DOHH2 (cell line): ENCODE results near the gene CES2.

Source experiments
- H3F3A ChIP-seq: fragments of 200-600 bp; sonication (generic), shearing (Covaris generic); 2 replicates; pipeline ENCODE4 v1.6.0; 2016; ENCODE audit warnings: antibody characterized with exemption, mild to moderate bottlenecking; ENCODE audit not compliant: control insufficient read depth, insufficient read depth
- H3K27ac ChIP-seq: fragments of 200-600 bp; sonication (generic); 2 replicates; pipeline ENCODE4 v1.5.1; 2014; ENCODE audit warnings: low read depth, mild to moderate bottlenecking, low read length, moderate library complexity
- H3K27me3 ChIP-seq: fragments of 200-600 bp; sonication (generic); 2 replicates; pipeline ENCODE4 v1.6.1; 2014; ENCODE audit warnings: mild to moderate bottlenecking, low read length, mixed read lengths; ENCODE audit not compliant: control insufficient read depth
- H3K36me3 ChIP-seq: fragments of 200-600 bp; sonication (generic); 2 replicates; pipeline ENCODE4 v1.6.1; 2014; ENCODE audit warnings: mild to moderate bottlenecking, low read length, moderate library complexity, mixed read lengths; ENCODE audit not compliant: control insufficient read depth
- H3K4me1 ChIP-seq: fragments of 200-600 bp; sonication (generic); 2 replicates; pipeline ENCODE4 v1.6.1; 2014; ENCODE audit warnings: mild to moderate bottlenecking, low read length, mixed read lengths; ENCODE audit not compliant: control insufficient read depth
- H3K4me2 ChIP-seq: fragments of 200-600 bp; sonication (generic); 2 replicates; pipeline ENCODE4 v1.6.0; 2014; ENCODE audit warnings: mild to moderate bottlenecking, low read length, moderate library complexity
- H3K4me3 ChIP-seq: fragments of 200-600 bp; sonication (generic); 2 replicates; pipeline ENCODE4 v1.5.1; 2014; ENCODE audit warnings: mild to moderate bottlenecking, low read length, mixed read lengths
- H3K79me2 ChIP-seq: fragments of 200-600 bp; sonication (generic); 2 replicates; pipeline ENCODE4 v1.6.1; 2014; ENCODE audit warnings: mild to moderate bottlenecking, low read length, mixed read lengths; ENCODE audit not compliant: control insufficient read depth
- H3K9me2 ChIP-seq: fragments of 200-600 bp; sonication (generic); replicated peaks from 2 replicates; pipeline ENCODE4 v1.6.1; 2014; ENCODE audit warnings: mild to moderate bottlenecking, low read length, mixed read lengths; ENCODE audit not compliant: control insufficient read depth
- H3K9me3 ChIP-seq: fragments of 200-600 bp; sonication (generic); 2 replicates; pipeline ENCODE4 v1.6.1; 2014; ENCODE audit warnings: antibody characterized with exemption, low read length, mixed read lengths; ENCODE audit not compliant: control insufficient read depth, insufficient read depth
- H4K20me1 ChIP-seq: fragments of 200-600 bp; sonication (generic); 2 replicates; pipeline ENCODE4 v1.6.0; 2014; ENCODE audit warnings: low read depth, mild to moderate bottlenecking, antibody characterized with exemption, low read length, moderate library complexity; ENCODE audit not compliant: control insufficient read depth, insufficient read depth
- CTCF ChIP-seq: fragments of 200-600 bp; sonication (generic); IDR thresholded peaks from one replicate; pipeline ENCODE4 v1.5.1; 2014; ENCODE audit warnings: antibody characterized with exemption, mild to moderate bottlenecking, low read depth, low read length; ENCODE audit not compliant: poor library complexity, severe bottlenecking
- EZH2phosphoT487 ChIP-seq: fragments of 200-600 bp; sonication (generic); IDR thresholded peaks from 2 replicates; pipeline ENCODE4 v1.6.1; 2017; ENCODE audit warnings: borderline replicate concordance, mild to moderate bottlenecking, antibody characterized with exemption, low read length, moderate library complexity, mixed read lengths

Gene CES2

DNA sequence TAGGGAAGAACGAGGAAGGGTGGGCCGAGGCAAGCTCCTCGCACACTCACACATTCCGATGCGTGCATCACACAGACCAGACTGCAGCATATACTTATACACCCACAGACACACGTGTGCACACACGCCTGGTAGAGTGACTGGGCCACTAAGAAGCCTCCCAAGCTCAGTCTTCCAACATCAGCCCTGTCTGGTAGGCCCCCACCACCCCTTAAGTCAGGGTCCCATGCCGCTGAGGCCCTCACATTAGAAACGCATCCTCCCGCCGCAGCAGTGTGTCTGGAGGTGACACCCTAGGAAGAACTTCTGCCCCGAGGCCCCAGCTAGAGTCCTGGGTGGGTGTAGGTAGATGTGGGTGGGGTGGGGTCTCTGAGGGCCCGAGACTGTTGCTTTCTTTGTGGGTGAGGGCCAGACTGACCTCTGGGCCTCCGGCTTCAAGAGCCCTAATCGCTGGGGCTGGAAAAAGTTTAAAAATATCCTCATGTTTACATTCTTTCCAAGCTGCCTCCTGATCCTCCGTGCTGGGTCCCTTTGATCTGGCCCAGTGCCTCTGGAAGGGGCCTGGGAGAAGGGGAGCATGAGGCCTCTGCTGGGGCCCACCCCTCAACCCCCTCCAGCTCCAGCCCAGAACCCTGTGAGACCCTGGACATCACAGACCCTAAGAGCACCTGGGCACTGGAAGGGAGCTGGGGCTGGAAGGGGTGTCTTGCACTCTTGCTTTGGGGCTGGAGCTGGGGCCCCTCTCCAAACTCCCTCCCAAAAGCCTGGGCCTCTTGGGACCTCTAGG is 30.3 kb upstream of the CES2 start:
- Histone ChIP-seq H3K27ac (no peak overlapping the region), H3F3A (no peaks in the 10 kb centered on the region), H4K20me1 (no peaks in the 10 kb centered on the region), H3K9me3 (no peaks in the 10 kb centered on the region), H3K4me1 (peaks cover 5% of the 10 kb centered on the region; the same call in 1 of the 2 replicates), H3K36me3 (no peaks in the 10 kb centered on the region), H3K9me2 (no peaks in the 10 kb centered on the region), H3K4me2 (no peak overlapping the region), H3K4me3 (no peak overlapping the region), H3K79me2 (no peaks in the 10 kb centered on the region), H3K27me3 (peaks cover 7% of the 10 kb centered on the region)
- no peak for TF ChIP-seq CTCF

- Histone ChIP-seq H3K4me1 (peaks cover 5% of the 10 kb centered on the region; the same call in 1 of the 2 replicates), H3K9me3 (no peaks in the 10 kb centered on the region), H3K79me2 (no peaks in the 10 kb centered on the region), H3K36me3 (no peaks in the 10 kb centered on the region), H3K27ac (no peak overlapping the region), H3K27me3 (peaks cover 7% of the 10 kb centered on the region), H3K4me2 (no peak overlapping the region), H3K9me2 (no peaks in the 10 kb centered on the region), H3K4me3 (no peak overlapping the region), H4K20me1 (no peaks in the 10 kb centered on the region), H3F3A (no peaks in the 10 kb centered on the region)
- TF ChIP-seq CTCF: no peak
- TF ChIP-seq EZH2phosphoT487: no peak
Observed at GRCh38 chr16:66905633-66906539, 29.4 kb upstream of the CES2 start.

DNA sequence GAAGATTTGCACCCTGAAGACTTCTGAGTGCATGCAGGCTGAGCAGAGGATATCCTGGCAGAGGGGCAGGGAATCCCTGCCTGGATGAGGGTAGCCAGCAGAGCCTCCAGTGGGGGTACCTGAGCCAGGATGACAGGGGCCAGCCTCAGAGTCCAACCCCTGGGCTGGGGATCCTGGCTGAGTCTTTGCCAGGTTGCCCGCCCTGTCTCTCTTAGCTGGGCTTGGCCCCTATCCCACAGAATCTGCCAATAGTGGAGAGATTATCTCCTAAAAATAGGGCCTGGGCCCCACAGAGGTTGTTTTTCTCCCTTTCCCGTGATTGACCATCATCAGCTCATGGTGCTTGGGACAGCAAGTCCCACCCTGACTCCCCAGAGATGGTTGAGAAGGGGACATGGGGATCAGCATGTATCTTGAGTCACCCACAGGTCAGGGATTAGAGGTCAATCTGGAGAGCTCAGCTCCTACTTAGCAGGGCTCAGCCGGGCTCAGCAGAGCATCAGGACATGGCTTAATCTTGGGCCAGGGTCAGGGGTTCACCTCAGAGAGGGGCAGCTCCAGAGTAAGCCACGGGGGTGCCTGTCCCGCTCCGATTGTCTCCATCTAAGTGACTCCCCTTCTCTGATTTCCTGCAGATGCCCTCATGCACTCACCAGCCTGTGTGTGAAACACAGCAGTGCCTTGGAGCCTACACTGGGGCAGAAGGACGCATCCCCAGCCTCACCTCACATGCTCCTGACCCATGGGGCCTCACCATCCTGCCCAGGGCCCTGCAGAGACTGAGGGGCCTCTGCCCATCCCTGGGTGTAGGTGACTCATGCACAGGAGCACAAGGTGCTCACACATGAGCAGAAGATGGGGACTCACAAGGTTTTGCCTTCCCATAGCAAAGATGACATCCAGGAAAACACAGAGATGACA is 28.1 kb upstream of the CES2 start:
- Histone ChIP-seq H3K79me2 (no peaks in the 10 kb centered on the region), H3K27ac (no peak overlapping the region), H3K9me2 (no peaks in the 10 kb centered on the region), H3K4me3 (no peak overlapping the region), H3K36me3 (no peaks in the 10 kb centered on the region), H3K4me1 (peaks cover 5% of the 10 kb centered on the region; the same call in 1 of the 2 replicates), H3K27me3 (peaks cover 7% of the 10 kb centered on the region), H4K20me1 (no peaks in the 10 kb centered on the region), H3K9me3 (no peaks in the 10 kb centered on the region), H3F3A (no peaks in the 10 kb centered on the region), H3K4me2 (no peak overlapping the region)
- TF ChIP-seq CTCF (no peak), EZH2phosphoT487 (no peak)
